ENCODE measurements around the gene RAPGEF1. TPM values are rescaled to one million over a fixed set of nuclear protein-coding genes. Genes with fewer than 3 reads are reported as not detected.

The RAPGEF1 gene
- total RNA-seq, 2 donors from 2014 or later: 45.8 to 105 TPM

GRCh38 chr9:131594906-131595665 lies 144.8 kb downstream of the RAPGEF1 start:
- ATAC-seq (no peak), DNase-seq (ENCODE audit: low spot score in 2 of 2) (no peak)
- Mint-ChIP-seq H3K36me3 (peaks cover 0 to 4% of the 10 kb centered on the region in 2 donors), H3K27ac (peak overlapping the region; percentile 56 to 85), H3K9me3 (no peaks in the 10 kb centered on the region)

- ATAC-seq: no peak
- Mint-ChIP-seq H3K27ac (no peak overlapping the region), H3K36me3 (peaks cover 0 to 4% of the 10 kb centered on the region in 2 donors), H3K9me3 (no peaks in the 10 kb centered on the region)
- DNase-seq (ENCODE audit: low spot score in 2 of 2): no peak
Observed at GRCh38 chr9:131593936-131594665, 145.8 kb downstream of the RAPGEF1 start.

GRCh38 chr9:131593091-131593820 lies 146.6 kb downstream of the RAPGEF1 start:
- DNase-seq (ENCODE audit: low spot score in 2 of 2) (no peak), ATAC-seq (no peak)
- Mint-ChIP-seq H3K27ac (peak overlapping the region in 1 of 2 donors; percentile 61), H3K36me3 (peaks cover 0 to 3% of the 10 kb centered on the region in 2 donors), H3K9me3 (no peaks in the 10 kb centered on the region)

GRCh38 chr9:131591845-131592208 lies 148.0 kb downstream of the RAPGEF1 start:
- H3K9me3 Mint-ChIP-seq: no peaks in the 10 kb centered on the region
- DNase-seq (ENCODE audit: low spot score in 2 of 2): no peak
- no peak for ATAC-seq
- H3K36me3 Mint-ChIP-seq: peaks cover 0 to 10% of the 10 kb centered on the region in 2 donors
- H3K27ac Mint-ChIP-seq: peak overlapping the region; percentile 79

GRCh38 chr9:131590907-131591844 lies 148.7 kb downstream of the RAPGEF1 start:
- ATAC-seq (peak; percentile 84 to 95), DNase-seq (ENCODE audit: low spot score in 2 of 2) (peak; percentile 80 to 84)
- peak overlapping the region; percentile 79 to 92 for H3K27ac Mint-ChIP-seq
- H3K36me3 Mint-ChIP-seq: peaks cover 0 to 10% of the 10 kb centered on the region in 2 donors
- no peaks in the 10 kb centered on the region for H3K9me3 Mint-ChIP-seq

GRCh38 chr9:131590449-131590848 lies 149.4 kb downstream of the RAPGEF1 start:
- Mint-ChIP-seq H3K27ac (peak overlapping the region; percentile 79 to 92), H3K36me3 (peaks cover 0 to 10% of the 10 kb centered on the region in 2 donors), H3K9me3 (no peaks in the 10 kb centered on the region)
- ATAC-seq (peak in 1 of 2 donors; percentile 20), DNase-seq (ENCODE audit: low spot score in 2 of 2) (no peak)

- Mint-ChIP-seq H3K27ac (peak overlapping the region; percentile 29 to 79), H3K9me3 (no peaks in the 10 kb centered on the region), H3K36me3 (peaks cover 0 to 10% of the 10 kb centered on the region in 2 donors)
- ATAC-seq (no peak), DNase-seq (ENCODE audit: low spot score in 2 of 2) (no peak)
Observed at GRCh38 chr9:131589993-131590392, 149.9 kb downstream of the RAPGEF1 start.

- ATAC-seq (no peak), DNase-seq (ENCODE audit: low spot score in 2 of 2) (no peak)
- Mint-ChIP-seq H3K36me3 (peaks cover 0 to 10% of the 10 kb centered on the region in 2 donors), H3K9me3 (no peaks in the 10 kb centered on the region), H3K27ac (peak overlapping the region; percentile 39 to 53)
Observed at GRCh38 chr9:131589124-131589711, 150.7 kb downstream of the RAPGEF1 start.

- no peak overlapping the region for H3K27ac Mint-ChIP-seq
- no peak for ATAC-seq
- DNase-seq (ENCODE audit: low spot score in 2 of 2): no peak
- H3K36me3 Mint-ChIP-seq: peaks cover 0 to 10% of the 10 kb centered on the region in 2 donors
- no peaks in the 10 kb centered on the region for H3K9me3 Mint-ChIP-seq
Observed at GRCh38 chr9:131588396-131588795, 151.5 kb downstream of the RAPGEF1 start.

GRCh38 chr9:131587906-131588305 lies 152.0 kb downstream of the RAPGEF1 start:
- no peaks in the 10 kb centered on the region for H3K9me3 Mint-ChIP-seq
- peak overlapping the region; percentile 26 to 79 for H3K27ac Mint-ChIP-seq
- peaks cover 0 to 10% of the 10 kb centered on the region in 2 donors for H3K36me3 Mint-ChIP-seq
- DNase-seq (ENCODE audit: low spot score in 2 of 2) (no peak), ATAC-seq (peak in 1 of 2 donors; percentile 9)

GRCh38 chr9:131587331-131587730 lies 152.5 kb downstream of the RAPGEF1 start:
- ATAC-seq: no peak
- DNase-seq (ENCODE audit: low spot score in 2 of 2): no peak
- H3K9me3 Mint-ChIP-seq: no peaks in the 10 kb centered on the region
- H3K27ac Mint-ChIP-seq: peak overlapping the region; percentile 26 to 83
- H3K36me3 Mint-ChIP-seq: peaks cover 0 to 10% of the 10 kb centered on the region in 2 donors

GRCh38 chr9:131585375-131585774 lies 154.5 kb downstream of the RAPGEF1 start:
- peak; percentile 34 to 84 for ATAC-seq
- Mint-ChIP-seq H3K27ac (peak overlapping the region; percentile 86), H3K36me3 (peaks cover 0 to 14% of the 10 kb centered on the region in 2 donors), H3K9me3 (no peaks in the 10 kb centered on the region)
- no peak for DNase-seq (ENCODE audit: low spot score in 2 of 2)

- peak overlapping the region; percentile 86 for H3K27ac Mint-ChIP-seq
- ATAC-seq: peak; percentile 3 to 59
- no peak for DNase-seq (ENCODE audit: low spot score in 2 of 2)
- H3K36me3 Mint-ChIP-seq: peaks cover 0 to 16% of the 10 kb centered on the region in 2 donors
- H3K9me3 Mint-ChIP-seq: no peaks in the 10 kb centered on the region
Observed at GRCh38 chr9:131584858-131585257, 155.0 kb downstream of the RAPGEF1 start.

GRCh38 chr9:131583836-131584555 lies 155.9 kb downstream of the RAPGEF1 start:
- Mint-ChIP-seq H3K36me3 (peaks cover 6 to 23% of the 10 kb centered on the region in 2 donors), H3K27ac (peak overlapping the region; percentile 62 to 88)

GRCh38 chr9:131583337-131583645 lies 156.6 kb downstream of the RAPGEF1 start:
- Mint-ChIP-seq H3K36me3 (peaks cover 6 to 26% of the 10 kb centered on the region in 2 donors), H3K27ac (peak overlapping the region; percentile 14 to 62), H3K9me3 (no peaks in the 10 kb centered on the region)
- DNase-seq (ENCODE audit: low spot score in 2 of 2) (no peak), ATAC-seq (no peak)

More at GRCh38 chr9:131583836-131584555, 155.9 kb downstream of the RAPGEF1 start:
- H3K9me3 Mint-ChIP-seq: no peaks in the 10 kb centered on the region
- ATAC-seq: no peak
- DNase-seq (ENCODE audit: low spot score in 2 of 2): no peak

All from activated naive CD4-positive, alpha-beta T cell treated with anti-CD3 and anti-CD28 coated beads, Interleukin-2, amount 50 U/mL, for 72 hours (primary cell).